Nephron (organoid): ENCODE data around the gene RAPGEF6.

ENCODE experiments used
- H3K27ac Mint-ChIP-seq, 3 experiments: 2 replicates each; pipeline ENCODE4 v1.8.0; 2020; ENCODE audit warnings: mixed read lengths in 3 of 3, mild to moderate bottlenecking in 2 of 3, moderate library complexity in 1 of 3
- H3K27me3 Mint-ChIP-seq: 2 replicates; pipeline ENCODE4 v1.8.0; 2021; ENCODE audit warnings: low read depth, mild to moderate bottlenecking, moderate library complexity, mixed read lengths
- H3K36me3 Mint-ChIP-seq: 2 replicates; pipeline ENCODE4 v1.8.0; 2020; ENCODE audit warnings: low read depth, mixed read lengths
- H3K4me1 Mint-ChIP-seq: 2 replicates; pipeline ENCODE4 v1.8.0; 2020; ENCODE audit warnings: mixed read lengths
- H3K4me3 Mint-ChIP-seq, 3 experiments: 2 replicates each; pipeline ENCODE4 v1.8.0; 2020; ENCODE audit warnings: mild to moderate bottlenecking in 3 of 3, mixed read lengths in 3 of 3, moderate library complexity in 2 of 3
- H3K9me3 Mint-ChIP-seq: 2 replicates; pipeline ENCODE4 v1.8.0; 2020; ENCODE audit warnings: mixed read lengths
- TF ChIP-seq, protein P1 (sequence below), 3 experiments: fragments of 200-600 bp; sonication (generic); IDR thresholded peaks; one replicate each; pipeline ENCODE4 v1.5.0; 2021; ENCODE audit warnings: antibody characterized with exemption in 3 of 3; ENCODE audit not compliant: unreplicated experiment in 3 of 3

The RAPGEF6 gene

DNA sequence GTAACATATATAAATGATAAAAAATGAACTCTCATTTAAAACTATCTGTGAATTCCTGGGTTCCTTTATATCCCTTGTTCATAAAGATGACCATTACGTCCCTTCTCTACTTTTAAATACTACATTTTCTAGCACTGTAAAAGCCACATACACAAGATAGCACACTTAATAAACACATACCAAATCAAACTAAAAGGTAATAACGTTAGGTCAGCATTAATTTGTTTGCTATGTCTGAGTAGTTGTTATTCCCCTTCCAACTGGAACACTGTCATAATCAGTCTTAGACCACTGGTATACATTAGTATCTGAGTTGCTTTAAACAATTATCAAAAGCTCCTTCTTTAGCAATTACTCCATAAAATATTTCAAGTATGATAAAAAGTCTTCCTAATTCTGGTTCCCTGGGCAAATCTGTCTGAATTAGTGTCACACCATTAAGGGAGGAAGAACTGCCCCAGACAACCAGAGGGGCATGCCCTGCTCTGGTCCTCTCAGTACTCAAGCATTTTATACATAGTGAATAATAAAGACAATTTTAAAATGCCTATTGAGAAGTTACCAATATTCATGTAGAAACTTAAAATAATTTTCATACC lies 98.1 kb downstream of the RAPGEF6 start:
- Mint-ChIP-seq H3K36me3 (peaks cover 3% of the 10 kb centered on the region), H3K27ac (no peak overlapping the region), H3K9me3 (no peaks in the 10 kb centered on the region), H3K4me3 (no peak overlapping the region), H3K27me3 (no peaks in the 10 kb centered on the region), H3K4me1 (peaks cover 12% of the 10 kb centered on the region)
- TF ChIP-seq, protein P1, sequence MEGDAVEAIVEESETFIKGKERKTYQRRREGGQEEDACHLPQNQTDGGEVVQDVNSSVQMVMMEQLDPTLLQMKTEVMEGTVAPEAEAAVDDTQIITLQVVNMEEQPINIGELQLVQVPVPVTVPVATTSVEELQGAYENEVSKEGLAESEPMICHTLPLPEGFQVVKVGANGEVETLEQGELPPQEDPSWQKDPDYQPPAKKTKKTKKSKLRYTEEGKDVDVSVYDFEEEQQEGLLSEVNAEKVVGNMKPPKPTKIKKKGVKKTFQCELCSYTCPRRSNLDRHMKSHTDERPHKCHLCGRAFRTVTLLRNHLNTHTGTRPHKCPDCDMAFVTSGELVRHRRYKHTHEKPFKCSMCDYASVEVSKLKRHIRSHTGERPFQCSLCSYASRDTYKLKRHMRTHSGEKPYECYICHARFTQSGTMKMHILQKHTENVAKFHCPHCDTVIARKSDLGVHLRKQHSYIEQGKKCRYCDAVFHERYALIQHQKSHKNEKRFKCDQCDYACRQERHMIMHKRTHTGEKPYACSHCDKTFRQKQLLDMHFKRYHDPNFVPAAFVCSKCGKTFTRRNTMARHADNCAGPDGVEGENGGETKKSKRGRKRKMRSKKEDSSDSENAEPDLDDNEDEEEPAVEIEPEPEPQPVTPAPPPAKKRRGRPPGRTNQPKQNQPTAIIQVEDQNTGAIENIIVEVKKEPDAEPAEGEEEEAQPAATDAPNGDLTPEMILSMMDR (IDR thresholded peaks at IDR 0.05; ENCODE audit: unreplicated experiment in 3 of 3) = no peak

DNA sequence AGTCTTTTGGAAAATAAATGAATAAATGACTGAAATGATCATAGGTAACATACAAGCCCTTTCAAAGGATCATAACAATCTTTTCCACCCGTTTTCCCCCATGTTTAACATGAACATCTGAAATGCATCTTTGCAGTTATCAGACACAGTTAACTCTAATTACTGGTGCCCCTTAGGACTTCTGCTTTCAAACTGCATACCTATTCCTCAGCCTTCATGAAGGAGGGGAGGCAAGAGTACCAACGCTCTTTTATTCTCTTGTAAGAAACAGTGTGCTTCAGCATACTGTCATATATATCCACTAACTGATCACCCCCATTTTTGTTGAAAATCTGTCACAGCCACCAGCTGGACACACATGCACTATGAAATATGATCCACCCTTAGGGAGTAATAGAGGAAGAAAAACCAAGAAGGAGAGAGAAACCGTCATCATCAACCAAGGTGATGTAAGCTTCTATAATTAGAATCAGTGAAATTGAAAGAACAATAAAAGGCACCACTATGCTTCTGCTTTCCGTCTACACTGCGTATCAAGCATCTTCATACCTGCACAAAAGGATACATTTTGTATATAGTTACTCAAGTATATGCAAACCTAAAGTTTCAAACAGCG lies 98.7 kb downstream of the RAPGEF6 start:
- Mint-ChIP-seq H3K36me3 (peaks cover 3% of the 10 kb centered on the region), H3K27ac (peak overlapping the region in 2 of 3 experiments; percentile 2 to 32), H3K4me1 (peaks cover 12% of the 10 kb centered on the region), H3K4me3 (no peak overlapping the region), H3K27me3 (no peaks in the 10 kb centered on the region), H3K9me3 (no peaks in the 10 kb centered on the region)
- TF ChIP-seq, protein P1 (IDR thresholded peaks at IDR 0.05; ENCODE audit: unreplicated experiment in 3 of 3) = no peak

DNA sequence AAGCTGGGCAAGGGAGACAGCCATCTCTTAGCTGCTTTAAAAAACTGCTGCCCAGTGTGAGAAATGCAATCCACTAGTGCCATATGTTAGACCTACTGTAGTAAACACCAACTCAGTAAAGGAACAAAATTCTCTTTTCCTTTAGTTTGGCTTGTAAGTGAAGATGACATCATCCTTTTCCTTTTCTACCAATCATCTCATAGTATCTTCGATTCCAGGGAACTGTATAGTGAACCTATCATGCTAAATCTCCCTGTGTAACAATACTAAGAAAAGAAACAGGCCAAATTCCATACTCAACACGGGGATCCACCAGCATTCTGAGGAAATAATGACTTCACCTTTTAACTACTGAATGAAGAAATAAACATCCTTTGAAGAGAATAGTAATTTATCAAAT lies 100.1 kb downstream of the RAPGEF6 start:
- Mint-ChIP-seq H3K4me1 (peaks cover 12% of the 10 kb centered on the region), H3K4me3 (no peak overlapping the region)

DNA sequence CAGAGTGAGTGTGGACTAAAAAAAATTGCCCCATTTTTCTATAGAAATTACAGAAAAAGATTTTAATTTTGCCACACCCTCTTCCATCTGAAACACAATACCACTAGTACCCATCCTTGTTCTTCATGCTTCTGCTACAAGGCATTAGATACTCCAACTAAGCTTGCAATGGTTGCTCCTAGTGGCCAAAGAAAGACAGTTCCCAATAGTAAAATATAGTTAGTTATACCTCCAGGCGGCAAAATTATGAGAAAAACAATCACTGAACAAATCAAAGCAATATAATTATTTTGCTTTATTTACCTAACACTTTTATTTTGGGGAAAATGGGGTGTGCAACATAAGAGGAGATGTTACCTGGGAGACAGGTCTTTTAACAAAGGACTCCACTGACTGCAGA lies 101.2 kb downstream of the RAPGEF6 start:
- H3K36me3 Mint-ChIP-seq = no peaks in the 10 kb centered on the region
- no peaks in the 10 kb centered on the region for H3K27me3 Mint-ChIP-seq
- TF ChIP-seq, protein P1 (IDR thresholded peaks at IDR 0.05; ENCODE audit: unreplicated experiment in 3 of 3) = no peak
- H3K9me3 Mint-ChIP-seq = no peaks in the 10 kb centered on the region
- no peak overlapping the region for H3K27ac Mint-ChIP-seq
- H3K4me3 Mint-ChIP-seq = no peak overlapping the region
- H3K4me1 Mint-ChIP-seq = peaks cover 12% of the 10 kb centered on the region

More for the DNA sequence above, 100.1 kb downstream of the RAPGEF6 start:
- TF ChIP-seq, protein P1 (IDR thresholded peaks at IDR 0.05; ENCODE audit: unreplicated experiment in 3 of 3) = no peak
- Mint-ChIP-seq H3K27me3 (no peaks in the 10 kb centered on the region), H3K36me3 (no peaks in the 10 kb centered on the region), H3K9me3 (no peaks in the 10 kb centered on the region), H3K27ac (peak overlapping the region in 1 of 3 experiments; percentile 5)

DNA sequence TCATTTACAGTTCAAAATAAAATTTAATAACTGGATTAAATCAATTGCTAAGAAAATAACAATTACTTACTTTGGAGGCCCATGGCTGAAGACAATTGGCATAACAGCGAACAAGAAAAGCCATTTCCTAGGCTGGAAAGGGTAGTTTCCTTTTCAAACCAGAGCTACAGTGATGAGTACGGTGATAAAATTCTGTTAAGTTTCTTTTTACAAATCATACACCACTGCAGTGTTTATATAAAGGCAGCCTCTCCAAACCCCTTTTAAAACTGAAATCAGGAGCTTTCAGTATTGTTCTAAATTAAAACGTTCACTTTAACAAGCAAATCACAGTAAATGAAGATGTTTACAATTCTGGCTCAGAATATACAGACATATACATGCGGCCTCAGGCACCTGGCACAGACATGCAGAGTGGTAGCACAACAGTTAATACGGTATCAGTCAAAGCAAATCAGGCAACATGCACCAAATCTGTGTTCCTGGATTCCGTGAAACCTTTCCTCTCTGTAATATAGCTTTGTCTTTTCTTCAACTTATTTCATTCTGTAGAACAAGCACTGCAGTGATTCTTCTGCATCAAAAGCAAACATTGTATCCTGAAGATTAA lies 102.9 kb downstream of the RAPGEF6 start:
- Mint-ChIP-seq H3K27ac (no peak overlapping the region), H3K36me3 (no peaks in the 10 kb centered on the region), H3K9me3 (no peaks in the 10 kb centered on the region), H3K4me3 (no peak overlapping the region), H3K27me3 (no peaks in the 10 kb centered on the region), H3K4me1 (peaks cover 17% of the 10 kb centered on the region)
- TF ChIP-seq, protein P1 (IDR thresholded peaks at IDR 0.05; ENCODE audit: unreplicated experiment in 3 of 3) = no peak
